C4-2B (cell line): ENCODE measurements around the gene UNC45B.

Experiments
- CTCF ChIP-seq: fragments of 450-650 bp; conservative IDR thresholded peaks from 2 replicates; pipeline ENCODE4 v1.5.1; 2017; ENCODE audit warnings: mild to moderate bottlenecking
- ZFX ChIP-seq: fragments of 450-650 bp; IDR thresholded peaks from 2 replicates; pipeline ENCODE4 v1.6.1; 2017

- no peak for TF ChIP-seq CTCF
- no peak for TF ChIP-seq ZFX
These were observed 6.9 kb downstream of the UNC45B start for GRCh38 chr17:35154196-35155165.
